ENCODE results near the gene PSD4.
A peak's percentile ranks its signal among the peaks of the same experiment; 100 is the strongest.

The PSD4 gene

DNA sequence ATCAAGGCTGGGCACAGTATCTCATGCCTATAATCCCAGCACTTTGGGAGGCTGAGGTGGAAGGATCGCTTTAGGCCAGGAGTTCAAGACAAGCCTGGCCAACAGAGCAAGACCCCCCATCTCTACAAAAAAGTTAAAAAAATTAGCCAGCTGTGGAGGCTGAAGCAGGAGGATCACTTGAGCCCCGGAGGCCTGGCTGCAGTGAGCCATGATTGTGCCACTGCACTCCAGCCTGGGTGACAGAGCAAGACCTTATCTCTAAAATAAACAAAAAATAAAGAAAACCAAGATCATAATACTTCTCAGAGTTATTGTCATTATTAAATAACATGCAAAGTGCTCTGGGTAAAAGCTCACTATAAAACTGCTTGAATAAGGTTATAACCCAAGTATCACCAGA lies 31.5 kb upstream of the PSD4 start:
- DNase-seq: no peak

DNA sequence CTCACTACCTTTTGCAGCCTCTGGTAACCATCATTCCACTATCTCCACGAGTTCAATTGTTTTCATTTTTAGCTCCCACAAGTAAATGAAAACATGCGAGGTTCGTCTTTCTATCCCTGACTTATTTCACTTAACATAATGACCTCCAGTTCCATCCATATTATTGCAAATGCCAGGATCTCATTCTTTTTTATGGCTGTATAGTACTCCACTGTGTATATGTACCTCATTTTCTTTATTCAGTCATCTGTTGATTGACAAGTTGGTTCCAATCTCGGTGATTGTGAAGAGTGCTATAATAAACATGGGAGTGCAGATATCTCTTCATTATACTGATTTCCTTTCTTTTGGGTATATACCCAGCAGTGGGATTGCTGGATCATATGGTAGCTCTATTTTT lies 29.5 kb upstream of the PSD4 start:
- DNase-seq: no peak

DNA sequence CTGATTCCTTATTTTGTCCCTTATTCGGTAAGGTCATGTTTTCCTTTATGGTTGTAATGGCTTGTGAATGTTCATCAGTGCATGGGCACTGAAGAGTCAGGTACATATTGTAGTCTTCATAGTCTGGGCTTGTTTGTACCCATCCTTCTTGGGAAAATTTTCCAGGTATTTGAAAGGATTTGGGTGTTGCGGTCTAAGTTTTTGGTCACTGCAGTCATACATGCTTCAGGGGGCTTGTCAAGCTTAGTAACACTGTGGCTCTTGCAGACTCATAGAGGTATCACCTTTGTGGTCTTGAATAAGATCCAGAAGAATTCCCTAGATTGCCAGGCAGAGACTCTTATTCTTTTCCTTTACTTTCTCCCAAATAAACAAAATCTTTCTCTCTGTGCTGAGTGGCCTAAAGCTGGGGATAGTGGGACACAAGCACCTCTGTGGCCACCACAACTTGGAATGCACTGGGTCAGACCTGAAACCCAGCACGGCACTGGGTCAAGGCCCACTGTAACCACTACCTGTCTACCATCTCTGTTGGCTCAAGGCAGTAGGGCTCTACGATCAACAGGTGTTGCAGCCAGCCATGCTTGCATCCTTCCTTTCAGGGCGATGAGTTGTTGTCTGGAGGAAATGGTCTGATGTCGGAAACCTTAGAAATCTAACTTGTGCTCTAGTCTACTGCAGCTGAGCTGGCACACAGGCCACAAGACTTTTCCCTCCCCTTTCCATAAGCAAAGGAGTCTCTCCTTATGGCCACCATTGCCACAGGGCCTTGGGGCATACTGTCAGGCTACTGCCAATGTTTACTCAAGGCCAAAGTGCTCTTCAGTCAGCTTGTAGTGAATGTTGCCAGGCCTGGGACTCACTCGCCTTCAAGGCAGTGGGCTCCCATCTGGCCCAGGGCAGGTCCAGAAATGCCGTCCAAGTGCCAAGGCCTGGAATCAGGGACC lies 24.9 kb upstream of the PSD4 start:
- DNase-seq: no peak

DNA sequence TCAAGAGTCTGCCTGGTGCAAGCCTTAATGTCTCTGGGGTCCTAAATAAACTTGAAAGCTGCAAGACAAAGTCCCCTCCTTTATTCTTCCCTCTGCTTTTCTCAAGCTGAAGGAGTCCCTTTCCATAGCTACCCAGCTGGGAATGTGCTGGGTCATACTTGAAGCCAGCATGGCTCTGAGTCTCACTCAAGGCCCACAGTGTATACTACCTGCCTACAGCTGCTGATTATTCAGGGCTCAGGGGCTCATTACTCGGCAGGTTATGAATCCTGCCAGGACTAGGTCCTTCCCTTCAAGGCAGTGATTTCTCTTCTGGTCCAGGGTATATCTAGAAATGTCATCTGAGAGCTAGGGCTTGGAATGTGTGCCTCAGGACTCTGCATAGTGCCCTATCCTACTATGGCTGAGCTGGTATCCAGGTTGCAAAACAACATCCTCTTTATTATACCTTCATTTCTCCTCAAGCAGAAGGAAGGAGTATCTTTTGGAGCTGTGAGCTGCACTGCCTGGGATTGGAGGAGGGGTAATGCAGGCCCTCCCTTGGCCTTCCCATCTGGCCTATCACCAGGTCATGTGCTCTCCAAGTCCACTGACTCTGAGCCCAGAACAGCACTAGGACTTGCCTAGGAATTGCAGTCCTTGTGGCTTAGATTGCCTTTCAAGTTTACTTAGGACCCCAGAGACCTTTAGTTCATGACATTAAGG lies 24.1 kb upstream of the PSD4 start:
- no peak for DNase-seq

DNA sequence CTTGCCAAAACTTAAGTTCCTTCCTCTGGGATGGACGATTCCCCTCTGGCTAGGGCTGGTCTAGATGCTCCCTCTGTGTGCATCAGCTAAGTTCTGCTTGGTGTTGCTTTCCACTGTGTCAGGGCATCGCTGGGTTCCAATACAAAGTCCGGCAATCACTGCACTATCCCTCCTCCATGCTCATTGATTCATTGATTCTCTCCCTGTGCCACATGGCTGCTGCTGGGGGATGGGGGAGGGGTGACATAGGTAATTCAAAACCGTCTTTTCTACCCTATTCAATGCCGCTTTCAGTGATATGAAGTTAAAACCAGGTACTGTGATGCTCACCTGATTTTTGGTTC lies 23.5 kb upstream of the PSD4 start:
- no peak for DNase-seq

DNA sequence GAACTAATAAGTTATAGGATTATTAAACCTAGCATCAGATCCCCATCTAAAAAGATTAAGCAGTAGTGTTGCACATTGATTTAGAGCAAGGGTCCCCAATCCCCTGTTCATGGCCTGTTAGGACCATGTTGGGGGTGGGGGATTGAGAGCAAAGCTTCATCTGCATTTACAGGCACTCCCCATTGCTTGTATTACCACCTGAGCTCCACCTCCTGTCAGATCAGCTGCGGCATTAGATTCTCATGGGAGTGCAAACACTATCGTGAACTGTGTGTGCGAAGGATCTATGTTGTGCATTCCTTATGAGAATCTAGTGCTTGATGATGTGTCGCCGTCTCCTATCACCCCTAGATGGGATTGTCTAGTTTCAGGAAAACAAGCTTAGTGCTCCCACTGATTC lies 18.4 kb upstream of the PSD4 start:
- no peak for DNase-seq

DNA sequence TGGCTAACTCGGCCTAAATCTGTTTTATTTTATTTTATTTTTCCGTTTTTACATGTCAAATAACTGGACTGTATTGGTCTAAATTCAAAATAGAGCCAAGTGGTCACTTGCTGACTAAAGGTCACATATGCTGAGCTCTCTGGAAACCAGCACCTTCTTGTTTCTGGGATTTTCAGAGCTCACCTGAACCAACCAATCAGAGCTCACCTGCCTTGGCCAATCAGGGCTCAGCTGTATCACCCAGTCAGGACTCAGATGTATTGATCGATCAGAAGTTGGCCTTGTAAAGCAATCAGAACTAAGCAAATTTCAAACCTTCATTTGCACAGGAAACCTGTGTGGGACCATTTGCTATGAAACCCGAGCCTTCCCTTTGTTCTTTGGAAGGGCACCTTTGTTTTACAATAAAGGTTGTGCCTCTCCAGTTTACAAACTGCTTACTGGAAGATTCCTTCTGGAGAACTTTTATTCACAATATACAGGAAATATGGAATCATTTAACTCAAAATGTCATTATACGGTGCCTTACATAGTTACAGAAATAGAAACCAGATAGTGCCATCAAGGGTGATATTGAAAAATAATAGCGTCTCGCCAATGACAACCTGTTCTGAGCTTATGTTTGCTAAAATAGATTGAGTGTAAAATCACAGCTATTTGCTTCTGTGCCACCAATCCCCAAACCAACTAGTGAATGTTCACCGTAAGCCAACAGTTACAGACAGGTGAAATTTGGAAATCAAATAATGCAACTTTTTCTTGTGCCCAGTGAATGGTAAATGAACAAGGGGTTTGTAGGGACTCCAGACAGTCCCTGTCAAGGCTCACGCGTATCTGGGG lies 17.3 kb upstream of the PSD4 start:
- no peak for DNase-seq

DNA sequence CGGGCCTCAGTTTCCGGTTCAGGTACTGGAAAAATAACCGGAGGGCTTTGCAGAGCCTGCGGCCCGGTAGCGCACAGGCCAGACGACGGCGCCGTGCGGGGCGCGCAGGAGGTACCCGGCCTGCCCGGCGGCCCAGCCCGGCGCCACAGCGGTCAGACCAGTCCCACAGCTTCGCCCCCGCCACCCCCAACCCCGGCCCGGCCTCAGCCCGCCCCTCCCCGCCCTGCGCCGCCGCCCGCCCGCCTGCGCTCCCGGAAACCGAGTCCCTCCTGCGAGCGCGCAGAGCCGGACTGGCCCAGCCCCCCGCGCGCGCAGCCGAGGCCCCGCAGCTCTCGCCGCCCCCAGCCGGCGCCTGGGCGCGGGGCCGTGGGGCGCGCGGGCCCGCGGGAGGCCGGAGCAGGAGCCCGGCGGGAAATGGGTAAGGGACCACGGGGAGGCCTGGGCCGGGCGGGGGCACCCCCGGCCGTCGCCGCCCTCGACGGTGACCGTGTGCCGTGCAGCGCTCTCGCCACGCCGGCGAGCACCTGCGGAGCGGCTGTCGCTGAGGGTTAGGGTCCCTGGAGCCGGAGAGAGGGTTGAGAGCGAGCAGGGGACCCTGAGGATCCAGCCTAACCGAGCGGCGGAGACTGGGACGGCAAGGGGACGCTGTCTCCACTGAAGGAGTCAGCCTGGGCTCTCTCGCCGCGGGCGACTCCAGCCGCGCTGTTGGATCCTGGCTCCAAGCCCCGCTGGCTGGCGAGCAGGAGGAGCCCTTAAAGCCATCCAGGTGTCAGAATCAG lies 16.5 kb upstream of the PSD4 start:
- DNase-seq: peak in 3 of 4 experiments; percentile 26 to 64 (median 42)

DNA sequence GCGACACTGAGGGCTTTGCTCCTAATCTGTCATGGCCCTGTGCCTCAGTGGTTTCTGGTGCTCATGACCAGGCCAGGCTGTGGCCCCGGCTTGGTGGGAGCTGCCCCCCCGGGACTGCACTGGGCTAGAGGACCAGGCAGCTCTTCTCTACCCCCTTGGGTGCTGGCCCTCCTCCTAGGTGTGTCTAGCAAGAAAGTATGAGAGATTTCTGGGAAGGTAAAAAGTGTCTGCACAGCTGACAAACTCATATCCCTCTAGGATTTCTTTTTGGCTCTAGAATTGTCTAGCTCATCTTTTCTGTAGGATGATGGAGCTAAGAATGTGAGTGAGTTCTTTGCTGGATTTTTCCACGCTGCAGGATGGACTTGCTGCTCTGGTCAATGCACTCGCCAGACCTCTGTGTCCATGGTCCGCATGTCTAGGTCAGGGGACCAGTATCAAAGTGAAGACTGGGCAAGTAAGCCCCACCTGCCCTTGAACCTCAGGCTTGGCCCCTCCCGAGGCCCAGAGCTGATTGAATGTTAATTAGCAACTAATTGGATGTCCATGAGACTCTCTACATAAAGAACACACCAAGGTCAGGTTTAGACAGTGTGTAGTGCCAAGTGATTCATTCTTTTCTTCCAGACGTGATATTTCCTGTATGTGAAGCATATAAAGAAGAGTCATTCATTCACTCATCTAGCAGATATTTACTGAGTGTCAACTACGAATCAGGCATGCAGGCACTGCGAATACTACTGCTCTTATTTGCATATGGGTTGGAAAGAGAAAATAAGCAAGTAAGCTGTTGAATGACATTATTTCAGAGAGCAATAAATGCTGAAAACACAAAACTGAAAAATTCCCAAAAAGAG lies 15.6 kb upstream of the PSD4 start:
- DNase-seq: no peak

DNA sequence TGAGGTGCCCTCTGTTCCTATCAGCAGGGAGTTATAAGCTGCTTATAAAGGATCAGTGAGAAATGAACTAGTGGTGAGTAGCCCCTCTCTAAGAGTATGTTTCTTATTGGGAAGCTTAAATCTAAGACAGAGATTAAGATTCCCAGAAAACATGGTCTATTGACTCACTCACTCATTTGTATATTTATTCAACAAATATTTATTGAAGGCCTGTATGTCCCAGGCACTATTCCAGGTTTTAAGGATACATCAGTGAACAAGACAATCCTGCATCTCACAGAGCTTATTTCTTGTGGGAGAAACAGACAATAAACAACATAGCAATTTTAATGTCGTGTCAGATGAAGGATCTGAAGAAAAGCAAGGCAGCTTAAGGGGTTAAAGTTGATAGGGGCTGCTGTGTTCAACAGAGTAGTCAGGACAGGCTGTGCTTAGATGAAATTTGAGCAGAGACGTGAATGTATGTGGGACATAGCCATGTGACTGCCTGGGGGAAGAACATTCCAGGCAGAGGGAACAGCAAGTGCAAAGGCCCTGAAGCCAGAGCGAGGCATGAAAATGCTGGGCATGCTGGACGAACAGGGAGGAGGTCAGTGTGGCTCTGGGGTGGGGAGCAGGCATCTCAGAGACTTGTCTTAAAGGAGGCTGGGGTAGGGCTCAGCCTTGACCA lies 14.8 kb upstream of the PSD4 start:
- no peak for DNase-seq

DNA sequence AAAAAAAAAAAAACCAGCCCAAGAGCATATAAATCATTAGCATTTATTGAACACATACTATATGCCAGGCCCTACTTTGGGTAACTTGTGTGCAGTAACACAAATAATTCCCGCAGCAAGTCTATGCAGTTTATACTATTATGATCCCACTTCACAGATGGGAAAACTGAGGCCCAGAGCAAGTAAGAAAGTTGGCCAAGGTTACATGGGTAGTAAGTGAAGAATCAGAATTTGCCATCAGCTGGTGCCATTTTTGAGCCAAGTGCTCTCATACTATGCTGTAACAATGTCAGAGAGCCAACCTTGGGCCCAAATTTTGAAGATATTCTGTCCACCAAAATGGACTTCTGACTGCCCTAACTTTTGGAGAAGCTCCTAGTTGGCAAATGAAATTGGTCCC lies 13.5 kb upstream of the PSD4 start:
- DNase-seq: no peak

DNA sequence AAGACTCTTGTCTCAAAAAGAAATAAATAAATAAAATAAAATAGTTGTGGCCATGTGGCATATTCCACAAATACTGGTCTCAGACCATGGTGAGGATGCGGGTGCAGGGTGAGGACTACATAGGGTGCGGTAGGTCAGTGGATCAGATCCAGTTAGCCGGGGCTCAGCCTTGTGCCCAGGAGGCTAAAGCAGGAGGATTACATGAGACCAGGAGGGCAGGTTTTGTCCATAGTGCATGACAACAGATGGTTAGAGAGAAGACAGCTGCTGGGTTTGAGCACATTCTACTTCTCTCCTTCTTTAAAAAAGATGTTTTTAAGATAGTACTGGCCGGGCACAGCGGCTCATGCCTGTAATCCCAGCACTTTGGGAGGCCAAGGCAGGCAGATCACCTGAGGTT lies 12.8 kb upstream of the PSD4 start:
- DNase-seq: no peak

DNA sequence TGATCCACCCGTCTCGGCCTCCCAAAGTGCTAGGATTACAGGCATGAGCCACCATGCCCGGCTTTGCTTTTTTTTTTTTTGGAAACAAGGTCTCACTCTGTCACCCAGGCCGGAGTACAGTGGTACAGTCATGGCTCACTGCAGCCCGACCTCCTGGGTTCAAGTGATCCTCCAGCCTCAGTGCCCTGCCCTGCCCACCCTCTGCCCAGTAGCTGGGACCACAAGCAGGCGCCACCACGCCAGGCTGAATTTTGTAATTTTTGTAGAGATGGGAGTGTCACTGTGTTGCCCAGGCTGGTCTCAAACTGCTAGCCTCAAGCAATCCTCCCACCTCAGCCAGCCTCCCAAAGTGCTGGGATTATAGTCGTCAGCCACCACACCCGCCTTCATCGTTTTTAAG lies 11.6 kb upstream of the PSD4 start:
- no peak for DNase-seq

DNA sequence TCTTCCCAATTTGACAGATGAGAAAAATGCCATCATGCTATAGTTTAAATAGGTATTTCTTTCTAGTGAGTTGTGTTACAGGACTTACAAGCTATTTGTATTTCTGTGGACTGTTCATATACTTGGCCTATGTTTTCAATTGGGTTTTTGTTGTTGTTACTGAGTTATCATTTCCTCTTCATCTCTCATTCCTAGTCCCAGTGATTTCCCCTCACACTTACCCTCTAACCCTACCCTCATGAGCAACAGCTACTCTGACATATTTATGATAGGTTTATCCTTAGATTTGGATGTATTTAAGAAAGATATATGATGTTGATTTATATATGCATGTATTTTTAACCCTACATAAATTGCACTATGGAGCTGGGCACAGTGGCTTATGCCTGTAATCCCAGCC lies 10.9 kb upstream of the PSD4 start:
- no peak for DNase-seq

DNA sequence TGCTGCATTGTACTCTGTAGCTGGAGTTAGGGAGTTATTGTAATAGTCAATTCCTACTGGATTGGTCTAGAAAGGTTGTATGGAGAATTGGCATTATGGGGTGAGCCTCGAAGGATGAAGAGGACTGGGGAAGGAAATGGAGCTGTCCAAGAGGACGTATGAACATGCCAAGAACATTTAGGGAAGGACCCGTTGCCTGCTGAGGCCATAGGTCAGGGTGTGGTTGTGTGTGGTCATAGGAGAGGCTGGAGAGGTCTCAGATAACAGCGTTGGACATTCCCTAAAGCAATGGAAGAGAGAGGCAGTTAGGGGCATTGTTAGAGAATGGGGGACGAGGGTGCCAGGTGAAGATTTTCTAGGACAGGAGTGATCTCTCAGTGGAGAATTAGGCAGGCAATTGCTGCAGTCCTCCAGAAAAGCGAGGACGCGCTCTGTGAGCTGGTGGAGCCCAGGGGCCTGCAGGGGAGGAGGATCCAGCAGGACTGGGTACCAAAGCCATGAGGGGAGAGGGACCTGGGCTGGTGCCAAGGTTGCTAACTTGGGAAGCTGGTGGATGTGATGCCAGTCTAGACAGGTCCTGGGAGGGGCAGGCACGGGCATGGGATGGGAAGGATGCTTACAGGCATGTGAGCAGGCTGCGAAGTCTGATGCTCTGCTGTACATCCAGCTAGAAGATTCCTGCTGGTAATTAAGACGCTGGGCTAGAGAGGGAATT lies 9.4 kb upstream of the PSD4 start:
- no peak for DNase-seq

DNA sequence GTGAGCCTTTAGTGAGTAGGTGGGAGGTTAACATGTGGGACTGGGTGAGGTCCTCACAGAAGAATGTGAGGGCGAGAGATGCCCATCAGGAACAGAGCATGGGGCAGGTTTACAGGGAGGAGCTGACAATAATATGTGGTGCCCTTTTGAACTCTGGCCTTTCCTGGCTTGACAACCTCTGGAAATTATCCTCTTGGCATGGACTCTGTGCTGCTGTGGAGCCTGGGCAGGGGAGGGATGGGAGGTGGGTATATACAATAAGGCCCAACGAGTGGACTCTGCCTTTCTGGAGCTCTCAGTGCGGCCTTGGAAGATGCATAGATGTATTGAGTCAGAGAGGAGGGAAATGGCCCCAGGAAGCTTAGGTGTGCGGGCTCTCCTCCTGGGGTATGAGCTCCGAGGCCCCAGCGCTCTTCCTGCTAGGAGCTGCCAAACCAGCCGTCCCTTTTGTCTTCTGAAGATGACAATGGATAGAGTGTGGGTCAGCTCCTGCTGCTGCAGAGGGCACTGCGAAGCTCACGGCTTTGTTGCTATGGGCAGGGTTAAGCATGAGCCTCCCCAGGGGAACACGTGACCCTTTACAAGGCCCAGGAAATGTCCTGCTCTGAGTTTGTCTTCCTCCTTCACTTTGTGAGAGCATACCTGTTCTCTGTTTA lies 8.7 kb upstream of the PSD4 start:
- DNase-seq: no peak

DNA sequence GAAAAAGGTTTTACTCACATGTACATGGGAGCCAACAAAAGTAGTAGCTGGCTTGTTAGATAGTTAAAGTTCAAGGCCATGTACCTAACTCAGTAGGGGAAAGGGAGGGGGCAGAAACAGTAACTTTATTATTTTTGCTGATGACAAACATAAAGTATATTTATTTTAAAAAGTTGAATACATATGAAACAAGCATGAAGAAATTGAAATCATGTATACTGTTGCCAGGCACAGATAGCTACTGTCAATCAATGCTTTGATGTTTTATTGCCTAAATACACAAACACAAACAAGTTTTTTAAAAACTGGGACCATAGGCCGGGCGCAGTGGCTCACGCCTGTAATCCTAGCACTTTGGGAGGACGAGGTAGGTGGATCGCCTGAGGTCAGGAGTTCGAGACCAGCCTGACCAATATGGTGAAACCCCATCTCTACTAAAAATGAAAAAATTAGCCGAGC lies 7.6 kb upstream of the PSD4 start:
- DNase-seq: no peak

DNA sequence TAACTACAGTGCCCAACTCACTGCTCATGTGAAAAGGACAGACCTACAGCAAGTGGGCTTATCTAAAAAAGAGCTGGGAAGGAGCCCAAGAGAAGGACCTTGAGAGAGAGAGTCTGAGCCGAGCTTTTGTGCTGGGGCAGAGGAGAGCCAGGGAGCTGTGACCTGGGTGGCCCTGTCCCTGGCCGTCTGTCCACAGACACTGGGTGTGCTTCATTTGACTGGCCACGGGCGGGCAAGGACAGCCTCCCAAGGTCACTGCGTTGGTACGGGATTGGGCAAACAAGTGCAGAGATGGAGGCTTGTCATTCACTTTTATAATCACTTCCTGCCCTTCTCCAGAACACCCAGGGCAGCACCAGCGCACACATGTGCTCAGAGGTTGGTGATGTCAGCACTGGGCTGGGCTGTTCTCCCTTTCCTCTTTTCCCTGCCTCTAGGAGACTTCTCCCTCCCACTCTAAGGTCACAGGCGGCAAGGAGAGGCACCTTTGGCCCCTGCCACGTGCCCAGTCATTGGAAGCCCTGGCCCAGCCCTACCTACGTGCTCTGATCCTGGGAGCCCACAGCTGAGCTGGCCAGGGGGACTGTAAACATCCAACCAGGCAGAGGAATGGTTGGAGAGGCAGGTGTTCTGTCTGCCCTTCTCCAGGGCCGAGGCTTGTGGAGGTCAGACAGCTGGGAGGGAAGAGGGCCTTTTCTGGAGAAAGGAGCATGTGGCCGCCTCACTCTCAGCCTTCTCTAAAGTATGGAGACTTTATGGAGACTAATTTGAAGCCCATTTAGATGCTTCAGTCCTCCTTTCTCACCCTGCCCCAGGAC lies 6.4 kb upstream of the PSD4 start:
- DNase-seq: peak; percentile 74 to 87 (median 85)

DNA sequence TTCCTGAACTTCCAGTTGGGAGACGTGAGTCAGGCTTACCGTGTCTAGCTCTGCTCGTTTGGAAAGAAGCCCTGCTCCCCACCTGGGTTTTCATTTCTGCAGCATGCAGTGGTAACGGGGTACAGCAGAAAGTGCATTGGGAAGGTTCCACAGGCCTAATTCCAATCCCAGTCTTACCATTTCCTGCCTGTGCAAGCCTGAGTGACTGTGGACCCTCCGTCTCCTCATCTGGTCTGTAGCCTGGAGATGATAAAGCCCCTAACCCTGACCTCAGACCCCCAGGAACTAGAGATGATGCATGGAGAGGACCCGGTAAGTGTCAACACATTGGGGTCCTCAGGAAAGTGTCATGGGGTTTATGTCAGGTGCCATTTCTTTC lies 5.8 kb upstream of the PSD4 start:
- DNase-seq: no peak

Measured in suppressor macrophage (primary cell).